Endothelial cell of umbilical vein (primary cell): ENCODE data around the gene MED8.

ENCODE experiments used
- EZH2 ChIP-seq: IDR thresholded peaks from 2 replicates; pipeline ENCODE4 v1.6.1; 2012; ENCODE audit warnings: borderline replicate concordance, low read depth, mild to moderate bottlenecking, moderate library complexity, low read length, inconsistent platforms; ENCODE audit not compliant: severe bottlenecking
- MYC ChIP-seq: IDR thresholded peaks from one replicate; pipeline ENCODE4 v1.6.1; 2011; ENCODE audit warnings: mild to moderate bottlenecking, low read depth, low read length
- POLR2A ChIP-seq: IDR thresholded peaks from 2 replicates; pipeline ENCODE4 v1.6.1; 2012; ENCODE audit warnings: low read depth, mild to moderate bottlenecking, control low read depth, low read length
- POLR2AphosphoS5 ChIP-seq: IDR thresholded peaks from 2 replicates; pipeline ENCODE4 v1.6.1; 2012; ENCODE audit warnings: low read depth, mild to moderate bottlenecking, control low read depth, low read length, moderate library complexity; ENCODE audit not compliant: insufficient read depth
- TF ChIP-seq, protein P1 (sequence below), 2 donors: IDR thresholded peaks; 1 replicate in 1 of 2; 2 replicates in 1 of 2; pipeline ENCODE4 v1.5.1; 2011; ENCODE audit warnings: low read length in 2 of 2, mild to moderate bottlenecking in 2 of 2, moderate library complexity in 2 of 2, control low read depth in 1 of 2, inconsistent platforms in 1 of 2, low read depth in 1 of 2; ENCODE audit not compliant: insufficient read depth in 1 of 2; ENCODE audit errors: extremely low read depth in 1 of 2
- TF ChIP-seq, protein P2 (sequence below): IDR thresholded peaks from 2 replicates; pipeline ENCODE4 v1.6.1; 2011; ENCODE audit not compliant: insufficient read depth, insufficient read length

DNA sequence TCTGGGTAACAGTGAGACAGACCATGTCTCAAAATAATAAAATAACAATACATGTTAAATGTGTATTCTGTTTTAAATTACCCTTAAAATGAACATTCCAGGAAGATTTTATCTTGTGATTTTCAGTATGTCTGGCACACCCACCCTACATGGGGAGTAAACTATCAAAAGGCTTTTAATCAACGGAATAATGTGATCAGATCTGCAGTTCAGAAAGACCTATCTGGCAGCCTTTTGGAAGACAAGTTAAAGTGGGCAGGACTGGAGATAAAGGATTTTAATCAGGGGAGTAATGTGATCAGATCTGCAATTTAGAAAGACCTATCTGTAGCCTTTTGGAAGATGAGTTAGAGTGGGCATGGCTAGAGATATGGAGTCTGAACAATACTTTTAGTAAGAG, 10.1 kb downstream of the MED8 start:
- TF ChIP-seq, protein P1, sequence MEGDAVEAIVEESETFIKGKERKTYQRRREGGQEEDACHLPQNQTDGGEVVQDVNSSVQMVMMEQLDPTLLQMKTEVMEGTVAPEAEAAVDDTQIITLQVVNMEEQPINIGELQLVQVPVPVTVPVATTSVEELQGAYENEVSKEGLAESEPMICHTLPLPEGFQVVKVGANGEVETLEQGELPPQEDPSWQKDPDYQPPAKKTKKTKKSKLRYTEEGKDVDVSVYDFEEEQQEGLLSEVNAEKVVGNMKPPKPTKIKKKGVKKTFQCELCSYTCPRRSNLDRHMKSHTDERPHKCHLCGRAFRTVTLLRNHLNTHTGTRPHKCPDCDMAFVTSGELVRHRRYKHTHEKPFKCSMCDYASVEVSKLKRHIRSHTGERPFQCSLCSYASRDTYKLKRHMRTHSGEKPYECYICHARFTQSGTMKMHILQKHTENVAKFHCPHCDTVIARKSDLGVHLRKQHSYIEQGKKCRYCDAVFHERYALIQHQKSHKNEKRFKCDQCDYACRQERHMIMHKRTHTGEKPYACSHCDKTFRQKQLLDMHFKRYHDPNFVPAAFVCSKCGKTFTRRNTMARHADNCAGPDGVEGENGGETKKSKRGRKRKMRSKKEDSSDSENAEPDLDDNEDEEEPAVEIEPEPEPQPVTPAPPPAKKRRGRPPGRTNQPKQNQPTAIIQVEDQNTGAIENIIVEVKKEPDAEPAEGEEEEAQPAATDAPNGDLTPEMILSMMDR (IDR thresholded peaks at IDR 0.05; ENCODE audit: extremely low read depth in 1 of 2, insufficient read depth in 1 of 2, low read depth in 1 of 2, low read length in 2 of 2): no peak
- no peak for TF ChIP-seq EZH2
- TF ChIP-seq POLR2AphosphoS5: no peak
- TF ChIP-seq, protein P2, sequence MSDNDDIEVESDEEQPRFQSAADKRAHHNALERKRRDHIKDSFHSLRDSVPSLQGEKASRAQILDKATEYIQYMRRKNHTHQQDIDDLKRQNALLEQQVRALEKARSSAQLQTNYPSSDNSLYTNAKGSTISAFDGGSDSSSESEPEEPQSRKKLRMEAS: no peak
- no peak for TF ChIP-seq POLR2A
- no peak for TF ChIP-seq MYC
